Astrocyte (in vitro differentiated cells and primary cell): ENCODE results near the gene ZNF182. TPM values are rescaled to one million over a fixed set of nuclear protein-coding genes. Genes with fewer than 3 reads are reported as not detected.
"Not testable (repeated sequence)": the region's sequence is repeated elsewhere in the genome, so short reads cannot be mapped to it uniquely, and the experiment has no call there.

Experiments used
- DNase-seq: peaks from one replicate; pipeline ENCODE4 v3.0.0-alpha.2; 2010; ENCODE audit warnings: low read depth
- FAIRE-seq: peaks from 2 replicates; lab custom pipeline; 2011; peaks lifted over from hg19 to GRCh38; lab: Jason Lieb, UNC
- H2AFZ ChIP-seq: 2 replicates; pipeline ENCODE4 v1.6.0; 2012; ENCODE audit warnings: low read depth, low read length, inconsistent platforms
- H3K27ac ChIP-seq: 2 replicates; pipeline ENCODE4 v1.5.1; 2011; ENCODE audit warnings: low read depth, low read length, inconsistent platforms
- H3K27me3 ChIP-seq: 2 replicates; pipeline ENCODE4 v1.6.0; 2011; ENCODE audit warnings: low read length, inconsistent platforms; ENCODE audit not compliant: insufficient read depth
- H3K36me3 ChIP-seq: 2 replicates; pipeline ENCODE4 v1.5.1; 2011; ENCODE audit warnings: low read length, inconsistent platforms; ENCODE audit not compliant: insufficient read depth
- H3K4me1 ChIP-seq: 2 replicates; pipeline ENCODE4 v1.5.1; 2011; ENCODE audit warnings: low read length, inconsistent platforms; ENCODE audit not compliant: insufficient read depth
- H3K4me2 ChIP-seq: 2 replicates; pipeline ENCODE4 v1.6.0; 2012; ENCODE audit warnings: low read length, inconsistent platforms
- H3K4me3 ChIP-seq: 2 replicates; pipeline ENCODE4 v1.5.1; 2011; ENCODE audit warnings: low read depth, mild to moderate bottlenecking, low read length, inconsistent platforms; ENCODE audit not compliant: insufficient read depth
- H3K79me2 ChIP-seq: 2 replicates; pipeline ENCODE4 v1.6.0; 2012; ENCODE audit warnings: mild to moderate bottlenecking, low read length, inconsistent platforms; ENCODE audit not compliant: insufficient read depth
- H3K9ac ChIP-seq: 2 replicates; pipeline ENCODE4 v1.6.0; 2012; ENCODE audit warnings: mild to moderate bottlenecking, low read length, inconsistent platforms
- H3K9me3 ChIP-seq: 2 replicates; pipeline ENCODE4 v1.5.1; 2012; ENCODE audit warnings: low read depth, mild to moderate bottlenecking, low read length, inconsistent platforms; ENCODE audit not compliant: insufficient read depth
- H4K20me1 ChIP-seq: 2 replicates; pipeline ENCODE4 v1.6.0; 2012; ENCODE audit warnings: low read length, inconsistent platforms; ENCODE audit not compliant: insufficient read depth
- H3K27ac Mint-ChIP-seq: one replicate; pipeline ENCODE4 v1.8.0; 2021; ENCODE audit warnings: mild to moderate bottlenecking, mixed read lengths; ENCODE audit not compliant: unreplicated experiment
- H3K27me3 Mint-ChIP-seq: one replicate; pipeline ENCODE4 v1.8.0; 2021; ENCODE audit warnings: low read depth, mixed read lengths; ENCODE audit not compliant: unreplicated experiment
- H3K36me3 Mint-ChIP-seq: one replicate; pipeline ENCODE4 v1.8.0; 2021; ENCODE audit warnings: low read depth, mixed read lengths; ENCODE audit not compliant: unreplicated experiment
- H3K4me1 Mint-ChIP-seq: one replicate; pipeline ENCODE4 v1.8.0; 2021; ENCODE audit warnings: low read depth, mixed read lengths; ENCODE audit not compliant: unreplicated experiment
- H3K4me3 Mint-ChIP-seq: one replicate; pipeline ENCODE4 v1.8.0; 2021; ENCODE audit warnings: mild to moderate bottlenecking, moderate library complexity, mixed read lengths; ENCODE audit not compliant: unreplicated experiment
- H3K9me3 Mint-ChIP-seq: one replicate; pipeline ENCODE4 v1.8.0; 2021; ENCODE audit warnings: mild to moderate bottlenecking, mixed read lengths; ENCODE audit not compliant: unreplicated experiment
- CTCF ChIP-seq: IDR thresholded peaks from 2 replicates; pipeline ENCODE4 v1.5.1; 2011; ENCODE audit warnings: low read depth, mild to moderate bottlenecking, inconsistent platforms, low read length, moderate library complexity; ENCODE audit not compliant: insufficient read depth
- EZH2 ChIP-seq: IDR thresholded peaks from 2 replicates; pipeline ENCODE4 v1.6.1; 2012; ENCODE audit warnings: mild to moderate bottlenecking, low read length, inconsistent platforms; ENCODE audit not compliant: insufficient read depth
- total RNA-seq: library from RNA; stranded (reverse); gene quantifications from 2 replicates; pipeline ENCODE4 v1.2.1, GENCODE V29; 2021

The ZNF182 gene
- total RNA-seq, 1 donor from 2014 or later, result 4.5 TPM

DNA sequence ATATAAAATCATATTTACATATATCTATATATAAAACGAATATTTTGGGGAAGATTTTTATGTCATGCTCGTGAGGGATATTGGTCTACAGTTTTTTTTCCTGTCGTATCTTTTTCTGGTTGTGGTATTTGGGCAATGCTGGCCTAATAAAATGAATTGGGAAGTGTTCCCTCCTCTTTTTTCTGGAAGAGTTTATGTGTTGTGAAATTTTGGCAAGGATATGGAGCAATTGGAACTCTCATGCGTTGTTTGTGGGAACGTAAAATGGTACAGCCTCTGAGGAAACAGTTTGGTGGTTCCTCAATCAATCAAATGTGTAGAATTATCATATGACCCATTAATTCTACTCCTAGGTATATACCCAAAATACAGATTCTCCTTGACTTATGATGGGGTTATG lies 69.8 kb downstream of the ZNF182 start:
- H3K4me1 Mint-ChIP-seq, result peaks cover 2% of the 10 kb centered on the region
- H3K4me3 Mint-ChIP-seq, result no peak overlapping the region
- no peaks in the 10 kb centered on the region for H3K9me3 ChIP-seq
- H2AFZ ChIP-seq, result no peak overlapping the region
- no peaks in the 10 kb centered on the region for H3K36me3 ChIP-seq
- DNase-seq (no peak), FAIRE-seq (no peak)
- no peaks in the 10 kb centered on the region for H3K27me3 ChIP-seq
- H3K9me3 Mint-ChIP-seq, result no peaks in the 10 kb centered on the region
- no peak overlapping the region for H3K27ac ChIP-seq
- TF ChIP-seq CTCF (no peak), EZH2 (no peak)
- H3K79me2 ChIP-seq, result no peaks in the 10 kb centered on the region
- H3K4me1 ChIP-seq, result no peaks in the 10 kb centered on the region
- H3K27me3 Mint-ChIP-seq, result no peaks in the 10 kb centered on the region
- H3K4me2 ChIP-seq, result no peak overlapping the region
- no peak overlapping the region for H3K9ac ChIP-seq
- H4K20me1 ChIP-seq, result no peaks in the 10 kb centered on the region
- no peak overlapping the region for H3K4me3 ChIP-seq
- no peak overlapping the region for H3K27ac Mint-ChIP-seq
- H3K36me3 Mint-ChIP-seq, result no peaks in the 10 kb centered on the region

- H3K27ac ChIP-seq, H3K4me2 ChIP-seq, H3K36me3 ChIP-seq, H3K27me3 Mint-ChIP-seq, FAIRE-seq, H3K27ac Mint-ChIP-seq, H3K9me3 Mint-ChIP-seq, H3K79me2 ChIP-seq, H3K4me1 ChIP-seq, H3K27me3 ChIP-seq, H3K9me3 ChIP-seq, H4K20me1 ChIP-seq, H3K9ac ChIP-seq, H3K4me1 Mint-ChIP-seq, H3K4me3 ChIP-seq, H2AFZ ChIP-seq, DNase-seq, H3K36me3 Mint-ChIP-seq, H3K4me3 Mint-ChIP-seq: not testable (repeated sequence)
Observed at GRCh38 chrX:47931970-47932369, 71.8 kb downstream of the ZNF182 start.

DNA sequence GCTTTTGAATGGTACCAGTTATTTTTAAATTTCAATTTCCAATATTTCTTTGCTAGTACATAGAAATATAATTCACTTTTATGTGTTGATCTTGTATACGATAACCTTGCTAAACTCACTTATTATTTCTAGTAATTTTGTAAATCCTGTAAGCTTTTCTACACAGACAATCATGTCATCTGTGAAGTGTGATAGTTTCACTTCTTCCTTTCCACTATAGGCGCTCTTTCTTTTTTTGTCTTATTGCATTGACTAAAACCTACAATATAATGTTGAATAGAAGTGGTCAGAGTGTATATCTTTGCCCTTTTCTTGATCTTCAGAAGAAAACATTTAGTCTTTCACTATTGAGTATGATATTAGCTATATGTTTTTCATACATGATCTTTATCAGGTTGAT lies 76.6 kb downstream of the ZNF182 start:
- Histone ChIP-seq H3K4me2 (no peak overlapping the region), H3K4me3 (no peak overlapping the region), H3K36me3 (no peaks in the 10 kb centered on the region), H3K9ac (no peak overlapping the region), H3K27ac (no peak overlapping the region), H3K79me2 (no peaks in the 10 kb centered on the region), H3K4me1 (no peaks in the 10 kb centered on the region), H3K27me3 (no peaks in the 10 kb centered on the region), H3K9me3 (no peaks in the 10 kb centered on the region), H2AFZ (no peak overlapping the region), H4K20me1 (no peaks in the 10 kb centered on the region)
- TF ChIP-seq EZH2 (no peak), CTCF (no peak)
- DNase-seq (no peak), FAIRE-seq (peak; percentile 92)
- H3K9me3 Mint-ChIP-seq, result peaks cover 1% of the 10 kb centered on the region
- H3K27me3 Mint-ChIP-seq, result no peaks in the 10 kb centered on the region
- no peak overlapping the region for H3K27ac Mint-ChIP-seq
- no peak overlapping the region for H3K4me3 Mint-ChIP-seq
- no peaks in the 10 kb centered on the region for H3K36me3 Mint-ChIP-seq
- no peaks in the 10 kb centered on the region for H3K4me1 Mint-ChIP-seq

Other genes with a start within 250 kb of the ZNF182 start
- 6.2 and 8.6 TPM in 2 replicates for gene ZNF81, start 167.1 kb downstream of the ZNF182 start, total RNA-seq
- gene SPACA5, start 3.0 kb upstream of the ZNF182 start, total RNA-seq, result not detected in 2 replicates
- 1.3 and 1.8 TPM in 2 replicates for gene ZNF630, start 67.7 kb upstream of the ZNF182 start, total RNA-seq
- not detected in 2 replicates for gene SPACA5B, start 126.6 kb upstream of the ZNF182 start, total RNA-seq
- not detected in 2 replicates for gene SSX5, start 192.8 kb upstream of the ZNF182 start, total RNA-seq